Spleen (tissue), 11 donors: ENCODE measurements around the gene RHBDD1. TPM values are rescaled to one million over a fixed set of nuclear protein-coding genes. Genes with fewer than 3 reads are reported as not detected.

Experiments used
- DNase-seq: peaks from one replicate; pipeline ENCODE4 v3.0.0-alpha.2; 2020
- H3K27ac ChIP-seq, 8 donors: fragments of 200-600 bp; sonication (generic) in 7 of 8; 1 replicate in 4 of 8; 2 replicates in 4 of 8; pipeline versions ENCODE4 v1.5.0 to v1.8.0; 2016 to 2021; ENCODE audit warnings: inconsistent platforms in 4 of 8, mild to moderate bottlenecking in 4 of 8, moderate library complexity in 1 of 8
- H3K27me3 ChIP-seq, 7 donors: fragments of 200-600 bp; sonication (generic) in 6 of 7; replicated peaks in 1 of 7; 1 replicate in 4 of 7; 2 replicates in 3 of 7; pipeline versions ENCODE4 v1.5.0 to v1.8.0; 2016 to 2021; ENCODE audit warnings: inconsistent platforms in 3 of 7, mild to moderate bottlenecking in 1 of 7
- H3K36me3 ChIP-seq, 6 donors: fragments of 200-600 bp; sonication (generic) in 5 of 6; 1 replicate in 4 of 6; 2 replicates in 2 of 6; pipeline versions ENCODE4 v1.5.0 to v1.8.0; 2016 to 2021; ENCODE audit warnings: inconsistent platforms in 2 of 6
- H3K4me1 ChIP-seq, 6 donors: fragments of 200-600 bp; sonication (generic) in 5 of 6; 1 replicate in 3 of 6; 2 replicates in 3 of 6; pipeline versions ENCODE4 v1.5.0 to v1.8.0; 2016 to 2021; ENCODE audit warnings: inconsistent platforms in 3 of 6
- H3K4me3 ChIP-seq, 8 donors: fragments of 200-600 bp; sonication (generic) in 7 of 8; 1 replicate in 4 of 8; 2 replicates in 4 of 8; pipeline versions ENCODE4 v1.5.0 to v1.8.0; 2016 to 2021; ENCODE audit warnings: inconsistent platforms in 4 of 8, mild to moderate bottlenecking in 4 of 8, moderate library complexity in 2 of 8
- H3K9me3 ChIP-seq, 8 donors: fragments of 200-600 bp; sonication (generic) in 7 of 8; 1 replicate in 4 of 8; 2 replicates in 4 of 8; pipeline versions ENCODE4 v1.5.0 to v1.8.0; 2016 to 2021; ENCODE audit warnings: inconsistent platforms in 4 of 8
- POLR2A ChIP-seq, 3 donors: fragments of 450-650 bp; IDR thresholded peaks; one replicate each; pipeline ENCODE4 v1.5.1; 2017; ENCODE audit warnings: antibody characterized with exemption in 3 of 3, mild to moderate bottlenecking in 1 of 3
- POLR2AphosphoS5 ChIP-seq, 3 donors: sonication (generic); formaldehyde crosslinking; IDR thresholded peaks; one replicate each; pipeline ENCODE4 v1.5.1; 2017; ENCODE audit warnings: antibody characterized with exemption in 3 of 3
- WGBS, 5 donors: extraction: QIAGEN DNeasy Blood & Tissue Kit in 3 of 5; methylation state at CpG; one replicate each; pipeline versions ENCODE4 v1.1.5 to v1.1.7; 2013 to 2018; 5-methylcytosine and 5-hydroxymethylcytosine counted together
- intact Hi-C: fragments of 100-400 bp; cut with DNase I; formaldehyde crosslinking; loops from one replicate; pipeline ENCODE4 v1.15.0; 2023; ENCODE audit warnings: low total_unique reads
- polyA plus RNA-seq, 3 donors: library from polyadenylated mRNA; stranded (reverse); fragments of 200-250 nt; gene quantifications; one replicate each; pipeline ENCODE4 v1.2.1, GENCODE V29; 2013
- total RNA-seq, 7 donors: library from RNA; depleted of rRNA in 3 of 7; stranded (reverse); fragments of >200 nt in 3 of 7; fragmentation: NEBNext Ultra II Directional in 4 of 7; extraction: Animal tissue kit (Norgen Biotek cat#: 25700) in 4 of 7; gene quantifications; one replicate each; pipeline versions ENCODE4 v1.1.0 to v1.2.1, GENCODE V29; 2016 to 2021
- TF ChIP-seq, protein P1 (sequence below), 11 experiments: fragments of 200-600 bp in 7 of 11; fragments of 450-650 bp in 4 of 11; sonication (generic) in 4 of 11; IDR thresholded peaks in 8 of 11; conservative IDR thresholded peaks in 3 of 11; 1 replicate in 7 of 11; 2 replicates in 4 of 11; pipeline versions ENCODE4 v1.4.0 to v1.8.0; 2016 to 2021; ENCODE audit warnings: antibody characterized with exemption in 11 of 11, inconsistent platforms in 4 of 11, mild to moderate bottlenecking in 1 of 11
- donor health status: healthy with polysubstance abuse.
- donor health status: DM: no; HTN: no; CAD: no; lungs with moderate emphysema.
- donor health status: DM: no; HTN: no; CAD: no.
- donor health status: Bipolar disorder and iron deficiency.
- donor health status: healthy.
- donor health status: DM: no; HTN: no; CAD: no.
- donor health status: DM: yes; HTN: yes; CAD: no.

Gene RHBDD1
- total and polyA plus RNA-seq, 10 donors = 6.1 to 67.5 (median 32.8) TPM

GRCh38 chr2:226865273-226865672 lies 29.4 kb downstream of the RHBDD1 start:
- H3K4me3 ChIP-seq = no peak overlapping the region
- H3K27ac ChIP-seq = no peak overlapping the region
- TF ChIP-seq POLR2A (IDR thresholded peaks at IDR 0.05) = no peak
- TF ChIP-seq POLR2AphosphoS5 (IDR thresholded peaks at IDR 0.05) = no peak
- TF ChIP-seq, protein P1, sequence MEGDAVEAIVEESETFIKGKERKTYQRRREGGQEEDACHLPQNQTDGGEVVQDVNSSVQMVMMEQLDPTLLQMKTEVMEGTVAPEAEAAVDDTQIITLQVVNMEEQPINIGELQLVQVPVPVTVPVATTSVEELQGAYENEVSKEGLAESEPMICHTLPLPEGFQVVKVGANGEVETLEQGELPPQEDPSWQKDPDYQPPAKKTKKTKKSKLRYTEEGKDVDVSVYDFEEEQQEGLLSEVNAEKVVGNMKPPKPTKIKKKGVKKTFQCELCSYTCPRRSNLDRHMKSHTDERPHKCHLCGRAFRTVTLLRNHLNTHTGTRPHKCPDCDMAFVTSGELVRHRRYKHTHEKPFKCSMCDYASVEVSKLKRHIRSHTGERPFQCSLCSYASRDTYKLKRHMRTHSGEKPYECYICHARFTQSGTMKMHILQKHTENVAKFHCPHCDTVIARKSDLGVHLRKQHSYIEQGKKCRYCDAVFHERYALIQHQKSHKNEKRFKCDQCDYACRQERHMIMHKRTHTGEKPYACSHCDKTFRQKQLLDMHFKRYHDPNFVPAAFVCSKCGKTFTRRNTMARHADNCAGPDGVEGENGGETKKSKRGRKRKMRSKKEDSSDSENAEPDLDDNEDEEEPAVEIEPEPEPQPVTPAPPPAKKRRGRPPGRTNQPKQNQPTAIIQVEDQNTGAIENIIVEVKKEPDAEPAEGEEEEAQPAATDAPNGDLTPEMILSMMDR (IDR thresholded peaks at IDR 0.05 in 8 of 11, conservative IDR thresholded peaks at IDR 0.05 in 3 of 11) = no peak
- H3K9me3 ChIP-seq = no peaks in the 10 kb centered on the region
- WGBS, 5 donors = 93 to 100% (median 100%) methylated on average over 1 of the region's 1 CpG
- H3K4me1 ChIP-seq = peaks cover 0 to 18% (median 10%) of the 10 kb centered on the region in 6 donors
- no peak for DNase-seq
- intact Hi-C loops = no loop called here
- H3K27me3 ChIP-seq = no peaks in the 10 kb centered on the region
- peaks cover 0 to 60% (median 31%) of the 10 kb centered on the region in 6 donors for H3K36me3 ChIP-seq

DNA sequence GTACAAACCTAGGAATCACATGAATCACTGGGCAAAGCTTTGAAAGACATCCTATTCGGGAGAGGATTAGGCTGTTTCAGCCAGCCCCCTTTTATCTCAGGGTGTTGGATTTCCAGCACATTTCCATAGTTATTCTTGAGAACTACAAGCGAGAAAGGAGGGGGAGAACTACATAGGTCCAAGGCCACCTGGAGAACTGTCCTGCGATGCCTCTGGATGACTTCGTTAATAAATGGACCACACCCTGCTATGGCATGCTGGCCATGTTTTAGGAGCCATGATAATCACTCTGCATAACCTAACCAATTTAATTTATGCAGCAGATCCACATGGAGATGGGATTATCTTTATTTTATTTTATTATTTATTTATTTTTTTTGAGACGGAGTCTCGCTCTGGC lies 29.9 kb downstream of the RHBDD1 start:
- Histone ChIP-seq H3K36me3 (peaks cover 0 to 64% (median 31%) of the 10 kb centered on the region in 6 donors), H3K4me1 (peaks cover 0 to 18% (median 10%) of the 10 kb centered on the region in 6 donors), H3K27ac (no peak overlapping the region), H3K9me3 (no peaks in the 10 kb centered on the region), H3K27me3 (no peaks in the 10 kb centered on the region), H3K4me3 (no peak overlapping the region)
- 94 to 99% (median 96%) methylated on average over 6 of the region's 6 CpGs for WGBS, 5 donors
- intact Hi-C loops = no loop called here
- TF ChIP-seq POLR2A (IDR thresholded peaks at IDR 0.05) (no peak), POLR2AphosphoS5 (IDR thresholded peaks at IDR 0.05) (no peak)
- TF ChIP-seq, protein P1 (IDR thresholded peaks at IDR 0.05 in 8 of 11, conservative IDR thresholded peaks at IDR 0.05 in 3 of 11) = no peak
- no peak for DNase-seq

DNA sequence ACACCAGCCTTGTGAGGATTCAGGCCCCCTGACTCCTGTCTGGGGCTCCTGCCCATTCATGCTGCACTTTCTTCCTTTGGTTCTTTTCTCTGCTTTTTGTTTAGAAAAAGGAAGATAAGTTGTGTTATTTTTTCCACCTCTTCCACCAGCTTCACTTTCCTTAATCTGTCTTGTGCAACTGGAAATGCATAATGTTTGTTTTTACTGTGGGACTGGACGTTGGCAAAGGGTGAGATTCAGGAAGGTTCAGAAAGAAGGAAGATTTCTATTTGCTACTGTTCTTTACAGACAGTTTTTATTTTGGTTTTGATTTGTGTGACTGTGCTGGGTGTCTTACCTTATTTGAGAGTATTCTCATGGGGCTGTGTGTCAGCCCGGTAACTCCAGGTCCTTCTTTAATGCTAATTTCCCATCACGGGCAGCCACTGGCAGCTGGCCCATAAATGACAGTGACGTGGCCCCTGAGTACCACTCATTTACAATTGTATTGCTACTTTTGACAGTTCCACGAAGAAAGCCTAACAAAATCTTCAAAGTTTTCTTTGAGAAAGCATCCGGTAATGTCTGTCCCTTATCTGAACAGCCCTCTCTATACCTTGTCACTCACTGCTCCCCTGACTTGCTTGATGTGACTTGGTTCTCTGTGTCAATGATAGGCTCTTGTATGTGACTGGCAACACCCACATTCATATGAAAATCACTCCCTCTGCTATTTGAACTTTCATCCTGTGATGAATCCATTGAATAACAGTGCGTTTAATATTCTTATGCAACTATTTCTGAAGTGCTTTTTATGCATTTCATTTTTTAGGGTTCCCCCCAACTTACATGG lies 32.7 kb downstream of the RHBDD1 start:
- no peak for TF ChIP-seq POLR2AphosphoS5 (IDR thresholded peaks at IDR 0.05)
- TF ChIP-seq POLR2A (IDR thresholded peaks at IDR 0.05) = no peak
- TF ChIP-seq, protein P1 (IDR thresholded peaks at IDR 0.05 in 8 of 11, conservative IDR thresholded peaks at IDR 0.05 in 3 of 11) = no peak
- peaks cover 0 to 72% (median 31%) of the 10 kb centered on the region in 6 donors for H3K36me3 ChIP-seq
- H3K9me3 ChIP-seq = no peaks in the 10 kb centered on the region
- intact Hi-C loops = no loop called here
- no peak for DNase-seq
- H3K27ac ChIP-seq = no peak overlapping the region
- H3K4me1 ChIP-seq = peaks cover 0 to 3% (median 0%) of the 10 kb centered on the region in 6 donors
- 72 to 86% (median 82%) methylated on average over 7 of the region's 7 CpGs for WGBS, 5 donors
- no peaks in the 10 kb centered on the region for H3K27me3 ChIP-seq
- no peak overlapping the region for H3K4me3 ChIP-seq

DNA sequence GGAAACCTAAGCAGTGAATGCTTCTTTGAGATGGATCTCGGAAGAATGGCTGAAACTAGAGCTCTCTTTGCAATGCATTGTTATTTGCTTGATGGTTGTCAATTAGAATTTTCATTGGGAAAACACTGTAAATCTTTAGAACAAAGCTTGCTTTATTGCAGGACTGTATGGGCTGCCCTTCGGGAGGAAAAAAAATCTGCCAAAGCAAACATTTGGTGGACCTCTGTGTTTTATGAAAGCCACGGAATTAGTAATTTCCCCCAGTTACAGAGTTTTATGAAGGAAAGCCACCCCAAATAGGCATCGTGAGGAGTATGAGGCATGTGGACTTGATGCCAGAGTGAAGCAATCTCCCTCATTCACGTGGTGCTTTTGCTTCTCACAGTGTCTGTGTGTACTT lies 33.5 kb downstream of the RHBDD1 start:
- H3K27ac ChIP-seq = no peak overlapping the region
- no peak for DNase-seq
- H3K27me3 ChIP-seq = no peaks in the 10 kb centered on the region
- H3K4me3 ChIP-seq = no peak overlapping the region
- peaks cover 0 to 3% (median 0%) of the 10 kb centered on the region in 6 donors for H3K4me1 ChIP-seq
- 90 to 93% (median 92%) methylated on average over 5 of the region's 5 CpGs for WGBS, 5 donors
- intact Hi-C loops = no loop called here
- TF ChIP-seq, protein P1 (IDR thresholded peaks at IDR 0.05 in 8 of 11, conservative IDR thresholded peaks at IDR 0.05 in 3 of 11) = no peak
- TF ChIP-seq POLR2A (IDR thresholded peaks at IDR 0.05) = no peak
- TF ChIP-seq POLR2AphosphoS5 (IDR thresholded peaks at IDR 0.05) = no peak
- peaks cover 0 to 79% (median 31%) of the 10 kb centered on the region in 6 donors for H3K36me3 ChIP-seq
- no peaks in the 10 kb centered on the region for H3K9me3 ChIP-seq
